ENCODE results near the gene ADGRF1. TPM values are rescaled to one million over a fixed set of nuclear protein-coding genes. Genes with fewer than 3 reads are reported as not detected.

The ADGRF1 gene
- total RNA-seq, 1 experiment from 2014 or later: 39.6 TPM

GRCh38 chr6:47073125-47074110 is 31.3 kb upstream of the ADGRF1 start:
- CTCF ChIA-PET: interaction anchor here (0.7 kb wide), 1 partner anchor 136 kb away, joined by 4 read pairs; no protein-coding TSS in a partner anchor

More at GRCh38 chr6:47073125-47074110, 31.3 kb upstream of the ADGRF1 start:
- H3K36me3 ChIP-seq (ENCODE audit: control insufficient read depth in 1 of 2, insufficient read depth in 2 of 2, low read length in 2 of 2): no peaks in the 10 kb centered on the region
- H3K4me1 ChIP-seq (ENCODE audit: control insufficient read depth in 1 of 2, insufficient read depth in 2 of 2, low read length in 2 of 2): peaks cover 3 to 5% of the 10 kb centered on the region in 2 experiments; a peak in 1 of 4 replicates
- H2AFZ ChIP-seq (ENCODE audit: low read depth, low read length, poor library complexity, severe bottlenecking): peak overlapping the region; percentile 60
- H4K20me1 ChIP-seq (ENCODE audit: insufficient read depth): no peaks in the 10 kb centered on the region
- ATAC-seq (peak; percentile 85), DNase-seq (ENCODE audit: low read depth, low spot score) (peak; percentile 28)
- intact Hi-C loops (cut with micrococcal nuclease): no loop called here
- H3K79me2 ChIP-seq (ENCODE audit: insufficient read depth, low read length): no peaks in the 10 kb centered on the region
- H3K9me3 ChIP-seq (ENCODE audit: control insufficient read depth in 1 of 2, insufficient read depth in 1 of 2, low read depth in 1 of 2, low read length in 2 of 2): no peaks in the 10 kb centered on the region
- TF ChIP-seq, protein P1, sequence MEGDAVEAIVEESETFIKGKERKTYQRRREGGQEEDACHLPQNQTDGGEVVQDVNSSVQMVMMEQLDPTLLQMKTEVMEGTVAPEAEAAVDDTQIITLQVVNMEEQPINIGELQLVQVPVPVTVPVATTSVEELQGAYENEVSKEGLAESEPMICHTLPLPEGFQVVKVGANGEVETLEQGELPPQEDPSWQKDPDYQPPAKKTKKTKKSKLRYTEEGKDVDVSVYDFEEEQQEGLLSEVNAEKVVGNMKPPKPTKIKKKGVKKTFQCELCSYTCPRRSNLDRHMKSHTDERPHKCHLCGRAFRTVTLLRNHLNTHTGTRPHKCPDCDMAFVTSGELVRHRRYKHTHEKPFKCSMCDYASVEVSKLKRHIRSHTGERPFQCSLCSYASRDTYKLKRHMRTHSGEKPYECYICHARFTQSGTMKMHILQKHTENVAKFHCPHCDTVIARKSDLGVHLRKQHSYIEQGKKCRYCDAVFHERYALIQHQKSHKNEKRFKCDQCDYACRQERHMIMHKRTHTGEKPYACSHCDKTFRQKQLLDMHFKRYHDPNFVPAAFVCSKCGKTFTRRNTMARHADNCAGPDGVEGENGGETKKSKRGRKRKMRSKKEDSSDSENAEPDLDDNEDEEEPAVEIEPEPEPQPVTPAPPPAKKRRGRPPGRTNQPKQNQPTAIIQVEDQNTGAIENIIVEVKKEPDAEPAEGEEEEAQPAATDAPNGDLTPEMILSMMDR (IDR thresholded peaks at IDR 0.05 in 2 of 3, conservative IDR thresholded peaks at IDR 0.05 in 1 of 3; ENCODE audit: borderline replicate concordance in 1 of 3, insufficient read depth in 1 of 3, low read depth in 2 of 3, low read length in 2 of 3): peak; percentile 33 to 71 (median 51); a peak in 5 of 6 replicates
- TF ChIP-seq, protein P2, sequence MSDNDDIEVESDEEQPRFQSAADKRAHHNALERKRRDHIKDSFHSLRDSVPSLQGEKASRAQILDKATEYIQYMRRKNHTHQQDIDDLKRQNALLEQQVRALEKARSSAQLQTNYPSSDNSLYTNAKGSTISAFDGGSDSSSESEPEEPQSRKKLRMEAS (IDR thresholded peaks at IDR 0.05): peak; percentile 31; the same call in 1 of the 2 replicates
- TF ChIP-seq CBX3 (IDR thresholded peaks at IDR 0.05; ENCODE audit: low read depth) (no peak), RAD21 (IDR thresholded peaks at IDR 0.05; ENCODE audit: low read depth) (peak; percentile 20; the same call in 1 of the 2 replicates)
- no peaks in the 10 kb centered on the region for H3K9me2 ChIP-seq (ENCODE audit: insufficient read depth)
- H3K27ac ChIP-seq (ENCODE audit: low read depth, low read length): no peak overlapping the region
- POLR2A ChIA-PET: no interaction called here
- no peak overlapping the region for H3K9ac ChIP-seq (ENCODE audit: low read length)
- H3K4me2 ChIP-seq (ENCODE audit: low read length): no peak overlapping the region
- RAD21 ChIA-PET (ENCODE audit: low non-redundant PET in 1 of 2, low total read pairs in 2 of 2, uncharacterized antibody in 2 of 2, unreplicated experiment in 2 of 2): no interaction called here
- H3K27me3 ChIP-seq (ENCODE audit: insufficient read depth, low read length): no peaks in the 10 kb centered on the region
- H3K4me3 ChIP-seq (replicated peaks in 1 of 2; ENCODE audit: low read depth in 1 of 2, low read length in 2 of 2): no peak overlapping the region
- BruUV-seq (replicated peaks): no TSS peak
